Trophoblast cell (in vitro differentiated cells and primary cell): ENCODE measurements around the gene KRT79.
A peak's percentile ranks its signal among the peaks of the same experiment; 100 is the strongest.

Experiments
- DNase-seq, 2 donors: peaks; one replicate each; pipeline ENCODE4 v3.0.0-alpha.2; 2016
- H2AFZ ChIP-seq: 2 replicates; pipeline ENCODE4 v1.6.1; 2013; ENCODE audit warnings: low read length, moderate library complexity, mild to moderate bottlenecking; ENCODE audit not compliant: insufficient read depth, poor library complexity
- H2AK5ac ChIP-seq: 2 replicates; pipeline ENCODE4 v1.6.1; 2013; ENCODE audit warnings: mild to moderate bottlenecking, low read length
- H2BK120ac ChIP-seq: 2 replicates; pipeline ENCODE4 v1.6.1; 2013; ENCODE audit warnings: low read length, mild to moderate bottlenecking, moderate library complexity; ENCODE audit not compliant: insufficient read depth, poor library complexity
- H2BK12ac ChIP-seq: 2 replicates; pipeline ENCODE4 v1.6.1; 2013; ENCODE audit warnings: mild to moderate bottlenecking, low read length, moderate library complexity
- H2BK5ac ChIP-seq: 2 replicates; pipeline ENCODE4 v1.6.1; 2013; ENCODE audit warnings: low read length, low read depth, moderate library complexity, mild to moderate bottlenecking; ENCODE audit not compliant: poor library complexity
- H3K14ac ChIP-seq: 2 replicates; pipeline ENCODE4 v1.6.1; 2013; ENCODE audit warnings: mild to moderate bottlenecking, low read length
- H3K18ac ChIP-seq: 2 replicates; pipeline ENCODE4 v1.6.1; 2013; ENCODE audit warnings: mild to moderate bottlenecking, low read length
- H3K23ac ChIP-seq: 2 replicates; pipeline ENCODE4 v1.6.1; 2013; ENCODE audit warnings: low read length
- H3K27ac ChIP-seq: 2 replicates; pipeline ENCODE4 v1.5.1; 2013; ENCODE audit warnings: low read depth, mild to moderate bottlenecking, inconsistent platforms, low read length, moderate library complexity
- H3K27me3 ChIP-seq: 2 replicates; pipeline ENCODE4 v1.6.1; 2013; ENCODE audit warnings: inconsistent platforms, mild to moderate bottlenecking, low read length, moderate library complexity; ENCODE audit not compliant: insufficient read depth
- H3K36me3 ChIP-seq, 2 experiments: 1 replicate in 1 of 2; 2 replicates in 1 of 2; pipeline ENCODE4 v1.6.1; 2013; ENCODE audit warnings: low read length in 2 of 2, mild to moderate bottlenecking in 2 of 2, moderate library complexity in 1 of 2; ENCODE audit not compliant: insufficient read depth in 2 of 2, control insufficient read depth in 1 of 2
- H3K4ac ChIP-seq: 2 replicates; pipeline ENCODE4 v1.6.1; 2013; ENCODE audit warnings: low read depth, mild to moderate bottlenecking, low read length, moderate library complexity
- H3K4me1 ChIP-seq, 2 experiments: 1 replicate in 1 of 2; 2 replicates in 1 of 2; pipeline ENCODE4 v1.6.1; 2013; ENCODE audit warnings: low read length in 2 of 2, mild to moderate bottlenecking in 2 of 2, moderate library complexity in 1 of 2; ENCODE audit not compliant: insufficient read depth in 2 of 2, control insufficient read depth in 1 of 2
- H3K4me2 ChIP-seq: 2 replicates; pipeline ENCODE4 v1.6.1; 2013; ENCODE audit warnings: inconsistent platforms, mild to moderate bottlenecking, low read length, moderate library complexity
- H3K4me3 ChIP-seq: 2 replicates; pipeline ENCODE4 v1.5.1; 2013; ENCODE audit warnings: mild to moderate bottlenecking, low read depth, low read length, inconsistent platforms
- H3K79me1 ChIP-seq: one replicate; pipeline ENCODE4 v1.6.1; 2013; ENCODE audit warnings: low read length
- H3K79me2 ChIP-seq: 2 replicates; pipeline ENCODE4 v1.6.1; 2013; ENCODE audit warnings: low read length, mild to moderate bottlenecking; ENCODE audit not compliant: control insufficient read depth, insufficient read depth, poor library complexity
- H3K9ac ChIP-seq: 2 replicates; pipeline ENCODE4 v1.6.1; 2013; ENCODE audit warnings: mild to moderate bottlenecking, low read length
- H3K9me3 ChIP-seq: 2 replicates; pipeline ENCODE4 v1.6.1; 2013; ENCODE audit warnings: low read depth, mild to moderate bottlenecking, control low read depth, inconsistent platforms, low read length; ENCODE audit not compliant: insufficient read depth
- H4K12ac ChIP-seq: 2 replicates; pipeline ENCODE4 v1.6.1; 2013; ENCODE audit warnings: low read depth, mild to moderate bottlenecking, low read length, moderate library complexity
- H4K8ac ChIP-seq: 2 replicates; pipeline ENCODE4 v1.6.1; 2013; ENCODE audit warnings: low read depth, mild to moderate bottlenecking, low read length, moderate library complexity
- H4K91ac ChIP-seq: one replicate; pipeline ENCODE4 v1.6.1; 2013; ENCODE audit warnings: low read depth, mild to moderate bottlenecking, low read length, moderate library complexity
- WGBS: extraction: QIAGEN DNeasy Blood & Tissue Kit; methylation state at CpG from one replicate; pipeline ENCODE4 v1.1.7; 2013; ENCODE audit warnings: missing lambda C conversion rate; ENCODE audit not compliant: insufficient read length, insufficient coverage; ENCODE audit errors: extremely low coverage; 5-methylcytosine and 5-hydroxymethylcytosine counted together

Gene KRT79

GRCh38 chr12:52819731-52820510, 14.2 kb downstream of the KRT79 start:
- no peak overlapping the region for H3K9ac ChIP-seq
- no peaks in the 10 kb centered on the region for H3K79me2 ChIP-seq
- H2AFZ ChIP-seq, result no peak overlapping the region
- H4K8ac ChIP-seq, result no peak overlapping the region
- no peak overlapping the region for H3K4me2 ChIP-seq
- H3K36me3 ChIP-seq, result no peaks in the 10 kb centered on the region
- H4K12ac ChIP-seq, result no peak overlapping the region
- no peak overlapping the region for H3K4ac ChIP-seq
- H3K4me1 ChIP-seq, result no peaks in the 10 kb centered on the region
- no peaks in the 10 kb centered on the region for H3K9me3 ChIP-seq
- H3K79me1 ChIP-seq, result no peaks in the 10 kb centered on the region
- H3K27me3 ChIP-seq, result no peaks in the 10 kb centered on the region
- H2BK12ac ChIP-seq, result no peak overlapping the region
- DNase-seq, result peak in 1 of 2 donors; percentile 20
- WGBS, result no CpG with 5 or more reads among the region's 7 CpGs
- H3K14ac ChIP-seq, result no peak overlapping the region
- H2BK120ac ChIP-seq, result no peak overlapping the region
- no peak overlapping the region for H4K91ac ChIP-seq
- H3K27ac ChIP-seq, result no peak overlapping the region
- no peak overlapping the region for H3K4me3 ChIP-seq
- H3K23ac ChIP-seq, result no peak overlapping the region
- H2BK5ac ChIP-seq, result no peak overlapping the region
- no peak overlapping the region for H3K18ac ChIP-seq
- H2AK5ac ChIP-seq, result no peak overlapping the region

DNA sequence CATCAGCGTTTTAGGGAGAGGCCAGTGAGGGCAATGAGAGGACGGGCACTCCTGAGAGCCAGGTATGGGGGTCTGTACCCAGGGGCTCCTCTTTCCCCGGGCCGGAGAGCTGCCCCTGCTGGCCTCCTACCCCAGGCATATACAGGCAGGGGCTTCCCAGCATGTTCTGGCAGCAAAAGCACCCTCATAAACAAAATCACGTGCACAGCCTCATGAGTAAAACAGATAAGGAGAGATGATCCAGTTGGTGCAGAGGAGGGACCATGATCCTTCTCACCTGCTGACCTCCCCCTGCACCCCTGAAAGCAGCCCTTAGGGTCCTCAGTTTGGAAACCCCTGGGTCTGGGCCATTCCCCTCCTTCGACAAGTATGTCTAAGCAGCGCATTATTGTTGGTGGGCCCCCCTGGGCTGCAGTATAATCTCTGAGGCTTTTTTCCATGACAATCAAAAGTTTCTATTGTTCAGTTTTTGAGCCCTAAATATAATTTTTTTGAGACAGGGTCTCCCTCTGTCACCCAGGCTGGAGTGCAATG, 15.2 kb downstream of the KRT79 start:
- Histone ChIP-seq H3K4ac (no peak overlapping the region), H2BK120ac (no peak overlapping the region), H3K14ac (no peak overlapping the region), H2BK12ac (no peak overlapping the region), H3K79me1 (no peaks in the 10 kb centered on the region), H3K18ac (no peak overlapping the region), H3K23ac (no peak overlapping the region), H4K91ac (no peak overlapping the region), H2AK5ac (no peak overlapping the region), H3K4me2 (no peak overlapping the region), H2AFZ (no peak overlapping the region), H2BK5ac (no peak overlapping the region), H4K8ac (no peak overlapping the region), H4K12ac (no peak overlapping the region), H3K4me1 (no peaks in the 10 kb centered on the region), H3K36me3 (no peaks in the 10 kb centered on the region), H3K79me2 (no peaks in the 10 kb centered on the region), H3K9ac (no peak overlapping the region), H3K4me3 (no peak overlapping the region), H3K27me3 (no peaks in the 10 kb centered on the region), H3K9me3 (peaks cover 2% of the 10 kb centered on the region), H3K27ac (no peak overlapping the region)
- DNase-seq, result no peak
- no CpG with 5 or more reads among the region's 7 CpGs for WGBS

GRCh38 chr12:52818388-52818787, 15.7 kb downstream of the KRT79 start:
- no peak overlapping the region for H2BK12ac ChIP-seq
- no peak overlapping the region for H4K91ac ChIP-seq
- H4K12ac ChIP-seq, result no peak overlapping the region
- no peak overlapping the region for H3K9ac ChIP-seq
- H2BK120ac ChIP-seq, result no peak overlapping the region
- no peak overlapping the region for H3K18ac ChIP-seq
- H2BK5ac ChIP-seq, result no peak overlapping the region
- no peaks in the 10 kb centered on the region for H3K79me2 ChIP-seq
- no CpG with 5 or more reads among the region's 7 CpGs for WGBS
- H3K4me1 ChIP-seq, result no peaks in the 10 kb centered on the region
- no peaks in the 10 kb centered on the region for H3K36me3 ChIP-seq
- H3K23ac ChIP-seq, result no peak overlapping the region
- H2AFZ ChIP-seq, result no peak overlapping the region
- no peak overlapping the region for H3K14ac ChIP-seq
- DNase-seq, result no peak
- no peak overlapping the region for H3K4ac ChIP-seq
- H2AK5ac ChIP-seq, result no peak overlapping the region
- no peaks in the 10 kb centered on the region for H3K27me3 ChIP-seq
- no peaks in the 10 kb centered on the region for H3K79me1 ChIP-seq
- no peak overlapping the region for H3K4me3 ChIP-seq
- H3K9me3 ChIP-seq, result peaks cover 2% of the 10 kb centered on the region
- no peak overlapping the region for H4K8ac ChIP-seq
- H3K4me2 ChIP-seq, result no peak overlapping the region
- H3K27ac ChIP-seq, result no peak overlapping the region

GRCh38 chr12:52817699-52818238, 16.3 kb downstream of the KRT79 start:
- Histone ChIP-seq H3K27me3 (no peaks in the 10 kb centered on the region), H3K9me3 (peaks cover 2% of the 10 kb centered on the region), H3K4me1 (no peaks in the 10 kb centered on the region)

More at GRCh38 chr12:52817699-52818238, 16.3 kb downstream of the KRT79 start:
- no CpG with 5 or more reads among the region's 2 CpGs for WGBS
- Histone ChIP-seq H3K4me3 (no peak overlapping the region), H4K8ac (no peak overlapping the region), H3K79me2 (no peaks in the 10 kb centered on the region), H3K4ac (no peak overlapping the region), H3K18ac (no peak overlapping the region), H3K27ac (no peak overlapping the region), H3K14ac (no peak overlapping the region), H3K36me3 (no peaks in the 10 kb centered on the region), H4K91ac (no peak overlapping the region), H4K12ac (no peak overlapping the region), H2AFZ (no peak overlapping the region), H2AK5ac (no peak overlapping the region), H3K79me1 (no peaks in the 10 kb centered on the region), H2BK5ac (no peak overlapping the region), H3K23ac (no peak overlapping the region), H2BK120ac (no peak overlapping the region), H3K9ac (no peak overlapping the region), H2BK12ac (no peak overlapping the region), H3K4me2 (no peak overlapping the region)
- no peak for DNase-seq
